ENCODE results near the gene TRIM47. TPM values are rescaled to one million over a fixed set of nuclear protein-coding genes. Genes with fewer than 3 reads are reported as not detected.
A peak's percentile ranks its signal among the peaks of the same experiment; 100 is the strongest.

The TRIM47 gene
- total and polyA plus RNA-seq, 2 of the 13 experiments (the other 11 are each of a cell fraction or from before 2014, with no cell fraction given): 33.5 to 82.0 TPM

DNA sequence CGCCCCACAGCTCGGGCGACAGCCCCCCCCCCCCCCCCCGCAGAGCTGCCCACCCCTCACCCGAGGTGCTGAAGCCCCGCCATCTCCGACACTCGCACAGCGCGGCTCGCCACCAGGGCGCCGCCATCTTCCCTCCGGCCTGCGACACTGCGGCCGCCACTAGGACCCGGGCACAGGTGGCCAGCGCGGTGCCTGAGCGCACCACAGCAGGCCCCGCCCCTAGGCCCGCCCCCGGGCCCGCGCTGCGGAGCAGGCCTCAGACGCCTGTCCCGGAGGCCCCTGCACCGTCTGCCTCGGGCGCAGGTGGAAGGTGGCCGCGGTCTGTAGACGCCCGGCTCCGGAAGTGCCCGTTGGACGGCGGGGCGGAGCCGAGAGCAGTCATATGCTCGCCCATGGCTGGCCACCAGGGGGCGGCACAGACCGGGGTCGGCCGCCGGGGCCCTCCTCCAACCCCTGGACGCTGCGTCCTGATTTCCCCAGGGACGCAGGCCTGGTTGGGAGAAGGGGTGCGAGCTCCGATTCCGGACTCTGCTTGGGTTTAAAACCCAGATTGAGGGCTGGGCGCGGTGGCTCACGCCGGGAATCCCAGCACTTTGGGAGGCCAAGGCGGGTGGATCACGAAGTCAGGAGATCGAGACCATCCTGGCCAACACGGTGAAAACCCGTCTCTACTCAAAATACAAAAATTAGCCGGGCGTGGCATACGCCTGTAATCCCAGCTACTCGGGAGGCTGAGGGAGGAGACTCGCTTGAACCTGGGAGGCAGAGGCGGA is 26.6 kb upstream of the TRIM47 start, which contains the start of gene MRPL38 (continued):
- TF ChIP-seq, protein P1, sequence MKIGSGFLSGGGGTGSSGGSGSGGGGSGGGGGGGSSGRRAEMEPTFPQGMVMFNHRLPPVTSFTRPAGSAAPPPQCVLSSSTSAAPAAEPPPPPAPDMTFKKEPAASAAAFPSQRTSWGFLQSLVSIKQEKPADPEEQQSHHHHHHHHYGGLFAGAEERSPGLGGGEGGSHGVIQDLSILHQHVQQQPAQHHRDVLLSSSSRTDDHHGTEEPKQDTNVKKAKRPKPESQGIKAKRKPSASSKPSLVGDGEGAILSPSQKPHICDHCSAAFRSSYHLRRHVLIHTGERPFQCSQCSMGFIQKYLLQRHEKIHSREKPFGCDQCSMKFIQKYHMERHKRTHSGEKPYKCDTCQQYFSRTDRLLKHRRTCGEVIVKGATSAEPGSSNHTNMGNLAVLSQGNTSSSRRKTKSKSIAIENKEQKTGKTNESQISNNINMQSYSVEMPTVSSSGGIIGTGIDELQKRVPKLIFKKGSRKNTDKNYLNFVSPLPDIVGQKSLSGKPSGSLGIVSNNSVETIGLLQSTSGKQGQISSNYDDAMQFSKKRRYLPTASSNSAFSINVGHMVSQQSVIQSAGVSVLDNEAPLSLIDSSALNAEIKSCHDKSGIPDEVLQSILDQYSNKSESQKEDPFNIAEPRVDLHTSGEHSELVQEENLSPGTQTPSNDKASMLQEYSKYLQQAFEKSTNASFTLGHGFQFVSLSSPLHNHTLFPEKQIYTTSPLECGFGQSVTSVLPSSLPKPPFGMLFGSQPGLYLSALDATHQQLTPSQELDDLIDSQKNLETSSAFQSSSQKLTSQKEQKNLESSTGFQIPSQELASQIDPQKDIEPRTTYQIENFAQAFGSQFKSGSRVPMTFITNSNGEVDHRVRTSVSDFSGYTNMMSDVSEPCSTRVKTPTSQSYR (CRISPR knock-in tag; IDR thresholded peaks at IDR 0.05; ENCODE audit: borderline replicate concordance): no peak
- TF ChIP-seq, protein P2, sequence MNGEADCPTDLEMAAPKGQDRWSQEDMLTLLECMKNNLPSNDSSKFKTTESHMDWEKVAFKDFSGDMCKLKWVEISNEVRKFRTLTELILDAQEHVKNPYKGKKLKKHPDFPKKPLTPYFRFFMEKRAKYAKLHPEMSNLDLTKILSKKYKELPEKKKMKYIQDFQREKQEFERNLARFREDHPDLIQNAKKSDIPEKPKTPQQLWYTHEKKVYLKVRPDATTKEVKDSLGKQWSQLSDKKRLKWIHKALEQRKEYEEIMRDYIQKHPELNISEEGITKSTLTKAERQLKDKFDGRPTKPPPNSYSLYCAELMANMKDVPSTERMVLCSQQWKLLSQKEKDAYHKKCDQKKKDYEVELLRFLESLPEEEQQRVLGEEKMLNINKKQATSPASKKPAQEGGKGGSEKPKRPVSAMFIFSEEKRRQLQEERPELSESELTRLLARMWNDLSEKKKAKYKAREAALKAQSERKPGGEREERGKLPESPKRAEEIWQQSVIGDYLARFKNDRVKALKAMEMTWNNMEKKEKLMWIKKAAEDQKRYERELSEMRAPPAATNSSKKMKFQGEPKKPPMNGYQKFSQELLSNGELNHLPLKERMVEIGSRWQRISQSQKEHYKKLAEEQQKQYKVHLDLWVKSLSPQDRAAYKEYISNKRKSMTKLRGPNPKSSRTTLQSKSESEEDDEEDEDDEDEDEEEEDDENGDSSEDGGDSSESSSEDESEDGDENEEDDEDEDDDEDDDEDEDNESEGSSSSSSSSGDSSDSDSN (CRISPR knock-in tag; IDR thresholded peaks at IDR 0.05): peak; percentile 97
- TF ChIP-seq, protein P3, sequence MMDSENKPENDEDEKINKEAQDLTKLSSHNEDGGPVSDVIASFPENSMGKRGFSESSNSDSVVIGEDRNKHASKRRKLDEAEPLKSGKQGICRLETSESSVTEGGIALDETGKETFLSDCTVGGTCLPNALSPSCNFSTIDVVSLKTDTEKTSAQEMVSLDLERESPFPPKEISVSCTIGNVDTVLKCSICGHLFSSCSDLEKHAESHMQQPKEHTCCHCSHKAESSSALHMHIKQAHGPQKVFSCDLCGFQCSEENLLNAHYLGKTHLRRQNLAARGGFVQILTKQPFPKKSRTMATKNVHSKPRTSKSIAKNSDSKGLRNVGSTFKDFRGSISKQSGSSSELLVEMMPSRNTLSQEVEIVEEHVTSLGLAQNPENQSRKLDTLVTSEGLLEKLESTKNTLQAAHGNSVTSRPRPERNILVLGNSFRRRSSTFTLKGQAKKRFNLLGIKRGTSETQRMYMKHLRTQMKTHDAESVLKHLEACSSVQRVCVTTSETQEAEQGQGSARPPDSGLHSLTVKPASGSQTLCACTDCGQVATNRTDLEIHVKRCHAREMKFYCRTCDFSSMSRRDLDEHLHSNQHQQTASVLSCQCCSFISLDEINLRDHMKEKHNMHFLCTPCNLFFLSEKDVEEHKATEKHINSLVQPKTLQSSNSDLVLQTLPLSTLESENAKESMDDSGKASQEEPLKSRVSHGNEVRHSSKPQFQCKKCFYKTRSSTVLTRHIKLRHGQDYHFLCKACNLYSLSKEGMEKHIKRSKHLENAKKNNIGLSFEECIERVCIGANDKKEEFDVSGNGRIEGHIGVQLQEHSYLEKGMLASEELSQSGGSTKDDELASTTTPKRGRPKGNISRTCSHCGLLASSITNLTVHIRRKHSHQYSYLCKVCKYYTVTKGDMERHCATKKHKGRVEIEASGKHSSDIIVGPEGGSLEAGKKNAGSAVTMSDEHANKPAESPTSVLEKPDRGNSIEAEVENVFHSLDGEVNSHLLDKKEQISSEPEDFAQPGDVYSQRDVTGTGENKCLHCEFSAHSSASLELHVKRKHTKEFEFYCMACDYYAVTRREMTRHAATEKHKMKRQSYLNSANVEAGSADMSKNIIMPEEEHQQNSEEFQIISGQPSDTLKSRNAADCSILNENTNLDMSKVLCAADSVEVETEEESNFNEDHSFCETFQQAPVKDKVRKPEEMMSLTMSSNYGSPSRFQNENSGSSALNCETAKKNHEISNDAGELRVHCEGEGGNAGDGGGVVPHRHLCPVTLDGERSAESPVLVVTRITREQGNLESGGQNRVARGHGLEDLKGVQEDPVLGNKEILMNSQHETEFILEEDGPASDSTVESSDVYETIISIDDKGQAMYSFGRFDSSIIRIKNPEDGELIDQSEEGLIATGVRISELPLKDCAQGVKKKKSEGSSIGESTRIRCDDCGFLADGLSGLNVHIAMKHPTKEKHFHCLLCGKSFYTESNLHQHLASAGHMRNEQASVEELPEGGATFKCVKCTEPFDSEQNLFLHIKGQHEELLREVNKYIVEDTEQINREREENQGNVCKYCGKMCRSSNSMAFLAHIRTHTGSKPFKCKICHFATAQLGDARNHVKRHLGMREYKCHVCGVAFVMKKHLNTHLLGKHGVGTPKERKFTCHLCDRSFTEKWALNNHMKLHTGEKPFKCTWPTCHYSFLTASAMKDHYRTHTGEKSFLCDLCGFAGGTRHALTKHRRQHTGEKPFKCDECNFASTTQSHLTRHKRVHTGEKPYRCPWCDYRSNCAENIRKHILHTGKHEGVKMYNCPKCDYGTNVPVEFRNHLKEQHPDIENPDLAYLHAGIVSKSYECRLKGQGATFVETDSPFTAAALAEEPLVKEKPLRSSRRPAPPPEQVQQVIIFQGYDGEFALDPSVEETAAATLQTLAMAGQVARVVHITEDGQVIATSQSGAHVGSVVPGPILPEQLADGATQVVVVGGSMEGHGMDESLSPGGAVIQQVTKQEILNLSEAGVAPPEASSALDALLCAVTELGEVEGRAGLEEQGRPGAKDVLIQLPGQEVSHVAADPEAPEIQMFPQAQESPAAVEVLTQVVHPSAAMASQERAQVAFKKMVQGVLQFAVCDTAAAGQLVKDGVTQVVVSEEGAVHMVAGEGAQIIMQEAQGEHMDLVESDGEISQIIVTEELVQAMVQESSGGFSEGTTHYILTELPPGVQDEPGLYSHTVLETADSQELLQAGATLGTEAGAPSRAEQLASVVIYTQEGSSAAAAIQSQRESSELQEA (CRISPR knock-in tag; IDR thresholded peaks at IDR 0.05; ENCODE audit: not compliant biosample characterization): peak; percentile 97
- TF ChIP-seq ZNF101 (CRISPR knock-in tag; IDR thresholded peaks at IDR 0.05; ENCODE audit: borderline replicate concordance, low read depth) (no peak), ZNF432 (CRISPR knock-in tag; IDR thresholded peaks at IDR 0.05; ENCODE audit: borderline replicate concordance) (no peak), NCOA2 (CRISPR knock-in tag; IDR thresholded peaks at IDR 0.05) (peak; percentile 82; the same call in 1 of the 2 replicates), ZBTB3 (CRISPR knock-in tag; IDR thresholded peaks at IDR 0.05; ENCODE audit: borderline replicate concordance, low read depth) (peak; percentile 91; the same call in 1 of the 2 replicates), NFYB (CRISPR knock-in tag; IDR thresholded peaks at IDR 0.05) (peak; percentile 42; the same call in 1 of the 2 replicates), SRY (CRISPR knock-in tag; IDR thresholded peaks at IDR 0.05) (peak; percentile 62; the same call in 1 of the 2 replicates), ZNF34 (CRISPR knock-in tag; IDR thresholded peaks at IDR 0.05; ENCODE audit: borderline replicate concordance) (no peak), ZFAT (CRISPR knock-in tag; conservative IDR thresholded peaks at IDR 0.05) (no peak)
- TF ChIP-seq, protein P4, sequence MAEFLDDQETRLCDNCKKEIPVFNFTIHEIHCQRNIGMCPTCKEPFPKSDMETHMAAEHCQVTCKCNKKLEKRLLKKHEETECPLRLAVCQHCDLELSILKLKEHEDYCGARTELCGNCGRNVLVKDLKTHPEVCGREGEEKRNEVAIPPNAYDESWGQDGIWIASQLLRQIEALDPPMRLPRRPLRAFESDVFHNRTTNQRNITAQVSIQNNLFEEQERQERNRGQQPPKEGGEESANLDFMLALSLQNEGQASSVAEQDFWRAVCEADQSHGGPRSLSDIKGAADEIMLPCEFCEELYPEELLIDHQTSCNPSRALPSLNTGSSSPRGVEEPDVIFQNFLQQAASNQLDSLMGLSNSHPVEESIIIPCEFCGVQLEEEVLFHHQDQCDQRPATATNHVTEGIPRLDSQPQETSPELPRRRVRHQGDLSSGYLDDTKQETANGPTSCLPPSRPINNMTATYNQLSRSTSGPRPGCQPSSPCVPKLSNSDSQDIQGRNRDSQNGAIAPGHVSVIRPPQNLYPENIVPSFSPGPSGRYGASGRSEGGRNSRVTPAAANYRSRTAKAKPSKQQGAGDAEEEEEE (CRISPR knock-in tag; IDR thresholded peaks at IDR 0.05; ENCODE audit: borderline replicate concordance): peak; percentile 56; the same call in 1 of the 2 replicates

Measured in HepG2 (cell line).